SHP77 treated with DMSO at 0.1 percent for 48 hours (cell line): Measurements from ENCODE around the gene PDE6D.
"Not testable (repeated sequence)": the region's sequence is repeated elsewhere in the genome, so short reads cannot be mapped to it uniquely, and the experiment has no call there.

Source experiments
- DNase-seq: peaks from one replicate; lab custom pipeline; 2025; lab: John Stamatoyannopoulos, UW

PDE6D gene

GRCh38 chr2:231769170-231770136 is 11.6 kb downstream of the PDE6D start:
- no peak for DNase-seq

- no peak for DNase-seq
Measured at GRCh38 chr2:231765496-231765929, 15.6 kb downstream of the PDE6D start.

- no peak for DNase-seq
Measured at GRCh38 chr2:231764760-231765159, 16.3 kb downstream of the PDE6D start.

- no peak for DNase-seq
Measured at GRCh38 chr2:231764124-231764523, 17.0 kb downstream of the PDE6D start.

- DNase-seq: no peak
Measured at GRCh38 chr2:231761735-231762134, 19.3 kb downstream of the PDE6D start.

GRCh38 chr2:231752061-231752460 is 29.0 kb downstream of the PDE6D start:
- DNase-seq: no peak

- no peak for DNase-seq
Measured at GRCh38 chr2:231751042-231751815, 29.9 kb downstream of the PDE6D start.

- DNase-seq: not testable (repeated sequence)
Measured at GRCh38 chr2:231749016-231749415, 32.1 kb downstream of the PDE6D start.

- not testable (repeated sequence) for DNase-seq
Measured at GRCh38 chr2:231748153-231748896, 32.8 kb downstream of the PDE6D start.

- DNase-seq: no peak
Measured at GRCh38 chr2:231745303-231746038, 35.6 kb downstream of the PDE6D start.

- DNase-seq: no peak
Measured at GRCh38 chr2:231743376-231744116, 37.5 kb downstream of the PDE6D start.

- no peak for DNase-seq
Measured at GRCh38 chr2:231737761-231738160, 43.3 kb downstream of the PDE6D start.

- no peak for DNase-seq
Measured at GRCh38 chr2:231732604-231733003, 48.5 kb downstream of the PDE6D start.

GRCh38 chr2:231727621-231728020 is 53.5 kb downstream of the PDE6D start:
- DNase-seq: no peak

GRCh38 chr2:231726276-231726675 is 54.8 kb downstream of the PDE6D start:
- no peak for DNase-seq

- no peak for DNase-seq
Measured at GRCh38 chr2:231725476-231725875, 55.6 kb downstream of the PDE6D start.

- no peak for DNase-seq
Measured at GRCh38 chr2:231722721-231723307, 58.3 kb downstream of the PDE6D start.

- DNase-seq: no peak
Measured at GRCh38 chr2:231720987-231721966, 59.8 kb downstream of the PDE6D start.
